GM18511 (cell line): ENCODE results near the gene BTF3L4.
"Not testable (repeated sequence)": the region's sequence is repeated elsewhere in the genome, so short reads cannot be mapped to it uniquely, and the experiment has no call there.

ENCODE experiments used
- ATAC-seq: cut with Tn5 transposase; IDR thresholded peaks from one replicate; pipeline ENCODE4 v1.9.1; 2021; ENCODE audit warnings: mild to moderate bottlenecking, moderate library complexity; ENCODE audit not compliant: unreplicated experiment

The BTF3L4 gene

GRCh38 chr1:52055066-52055865 lies 829 bp upstream of the BTF3L4 start, which contains the start of gene TXNDC12:
Gene TXNDC12 (minus strand): TSS chr1:52055191. CDS start chr1:52055096, 95 bp downstream.
- ATAC-seq = peak; percentile 56

DNA sequence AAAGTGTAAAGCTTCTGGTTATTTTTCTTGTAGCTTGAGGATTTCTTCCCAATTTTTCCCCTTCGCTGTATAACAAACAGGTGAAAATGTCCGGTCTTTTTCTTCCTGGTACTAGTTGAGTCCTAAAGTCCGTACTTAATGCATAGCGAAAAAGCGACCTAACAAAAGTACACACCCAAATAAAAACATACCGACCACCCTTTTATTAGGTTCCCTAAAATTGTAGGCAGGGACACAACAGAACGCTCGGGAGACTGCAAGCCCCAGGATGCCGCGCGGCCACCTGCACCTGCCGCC lies 281 bp upstream of the BTF3L4 start:
- no peak for ATAC-seq

- ATAC-seq = no peak
These were observed 789 bp downstream of the BTF3L4 start for GRCh38 chr1:52056937-52057231.

- no peak for ATAC-seq
These were observed 1.2 kb downstream of the BTF3L4 start for GRCh38 chr1:52057255-52057654.

GRCh38 chr1:52057876-52058415 lies 1.9 kb downstream of the BTF3L4 start:
- no peak for ATAC-seq

DNA sequence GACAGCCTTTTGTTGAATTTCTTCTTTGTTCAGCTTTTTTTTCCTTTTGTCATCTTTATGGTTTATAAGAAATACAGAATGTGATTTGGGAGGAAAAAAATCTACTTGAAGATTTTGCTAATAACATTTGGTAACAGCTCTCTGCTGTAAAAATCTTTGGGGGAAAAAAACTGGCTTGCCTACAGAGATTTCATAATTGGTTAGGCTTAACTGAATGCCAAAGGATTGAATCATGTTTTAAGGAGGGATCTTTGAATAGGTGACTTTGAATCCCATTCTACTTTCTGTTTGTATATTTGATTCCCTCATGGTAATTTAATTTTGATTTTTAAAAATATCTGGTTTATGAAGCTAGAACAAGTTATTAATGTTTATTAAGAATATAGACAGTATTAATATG lies 3.2 kb downstream of the BTF3L4 start:
- ATAC-seq = no peak

DNA sequence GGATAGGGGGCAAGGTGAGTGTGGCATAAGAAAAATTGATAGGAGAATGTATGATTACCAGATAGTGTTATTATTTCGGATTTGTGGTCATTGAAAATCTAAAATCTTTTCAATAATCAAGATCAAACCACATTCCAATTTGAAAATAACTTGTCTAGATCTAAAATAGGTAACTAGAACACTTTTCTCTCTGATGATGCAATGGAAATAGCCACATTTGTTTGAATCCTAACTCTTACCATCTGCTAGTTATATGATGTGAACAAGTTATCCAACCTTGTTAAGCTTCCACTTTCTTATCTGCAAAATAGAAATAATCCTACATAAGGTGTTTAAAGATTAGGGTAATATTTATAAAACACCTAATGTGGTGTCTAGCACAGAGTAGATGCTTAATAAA lies 3.8 kb downstream of the BTF3L4 start:
- ATAC-seq = no peak

GRCh38 chr1:52060822-52061221 lies 4.7 kb downstream of the BTF3L4 start:
- no peak for ATAC-seq

DNA sequence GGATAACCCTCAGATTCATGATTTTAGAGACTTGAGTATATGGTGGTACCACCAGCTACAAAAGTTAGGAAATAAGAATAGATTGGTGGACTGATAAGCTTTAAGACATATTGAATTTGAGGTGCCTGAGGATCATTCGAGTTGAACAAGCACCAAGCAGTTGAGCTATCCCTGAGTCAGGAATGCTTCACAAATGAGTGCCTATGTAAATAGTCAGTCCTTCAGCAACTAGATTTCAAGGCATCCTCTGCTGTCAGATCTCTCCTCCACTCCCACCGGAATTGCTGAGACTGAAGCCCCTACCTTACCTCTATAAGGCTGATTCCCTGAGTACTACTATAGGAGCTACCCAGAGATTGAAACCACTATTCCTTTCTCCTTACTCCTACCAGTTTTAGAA lies 7.1 kb downstream of the BTF3L4 start:
- no peak for ATAC-seq

- ATAC-seq = no peak
These were observed 14.6 kb downstream of the BTF3L4 start for GRCh38 chr1:52070704-52071103.

DNA sequence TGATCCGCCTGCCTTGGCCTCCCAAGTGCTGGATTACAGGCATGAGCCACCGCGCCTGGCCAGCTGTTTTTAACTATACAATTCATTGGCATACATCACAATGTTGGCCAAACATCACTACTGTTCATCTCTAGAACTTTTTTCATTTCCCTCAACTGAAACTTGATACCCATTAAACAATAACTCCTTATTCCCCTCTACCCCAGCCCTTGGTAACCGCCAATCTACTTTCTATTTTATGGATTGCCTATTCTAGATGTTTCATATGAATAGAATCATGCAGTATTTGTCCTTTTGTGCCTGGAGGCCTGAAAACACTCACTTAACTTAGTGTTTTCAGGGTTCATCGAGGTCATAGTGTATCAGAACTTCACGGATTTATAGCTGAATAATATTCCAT lies 16.2 kb downstream of the BTF3L4 start:
- no peak for ATAC-seq

DNA sequence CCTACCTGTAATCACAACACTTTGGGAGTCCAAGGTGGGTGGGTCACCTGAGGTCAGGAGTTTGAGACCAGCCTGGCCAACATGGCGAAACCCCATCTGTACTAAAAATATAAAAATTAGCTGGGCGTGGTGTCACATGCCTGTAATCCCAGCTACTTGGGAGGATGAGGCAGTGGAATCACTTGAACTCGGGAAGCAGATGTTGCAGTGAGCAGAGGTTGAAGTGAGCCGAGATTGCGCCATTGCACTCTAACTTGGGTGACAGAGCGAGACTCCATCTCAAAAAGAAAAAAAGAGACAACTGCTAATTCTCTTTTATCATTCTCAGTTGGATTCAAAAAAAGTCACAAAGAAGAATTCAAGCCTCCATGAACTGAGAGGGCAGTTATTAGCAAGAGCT lies 21.2 kb downstream of the BTF3L4 start:
- not testable (repeated sequence) for ATAC-seq

DNA sequence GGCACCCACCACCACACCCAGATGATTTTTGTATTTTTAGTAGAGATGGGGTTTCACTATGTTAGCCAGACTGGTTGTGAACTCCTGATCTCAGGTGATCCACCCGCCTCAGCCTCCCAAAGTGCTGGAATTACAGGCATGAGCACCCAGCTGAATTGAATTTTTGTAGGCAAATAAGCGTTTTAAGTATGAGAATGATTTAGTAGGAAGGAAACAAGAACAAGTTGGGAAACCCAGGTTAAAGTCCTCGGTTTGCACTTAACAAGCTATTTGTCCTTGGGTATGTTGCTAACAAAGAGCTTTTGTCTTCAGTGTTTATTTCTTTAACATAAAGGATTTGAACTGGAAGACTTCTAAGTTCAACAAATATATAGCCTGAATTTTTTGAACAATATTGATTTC lies 23.9 kb downstream of the BTF3L4 start:
- ATAC-seq = no peak

- ATAC-seq = not testable (repeated sequence)
These were observed 31.8 kb downstream of the BTF3L4 start for GRCh38 chr1:52087892-52088291.

DNA sequence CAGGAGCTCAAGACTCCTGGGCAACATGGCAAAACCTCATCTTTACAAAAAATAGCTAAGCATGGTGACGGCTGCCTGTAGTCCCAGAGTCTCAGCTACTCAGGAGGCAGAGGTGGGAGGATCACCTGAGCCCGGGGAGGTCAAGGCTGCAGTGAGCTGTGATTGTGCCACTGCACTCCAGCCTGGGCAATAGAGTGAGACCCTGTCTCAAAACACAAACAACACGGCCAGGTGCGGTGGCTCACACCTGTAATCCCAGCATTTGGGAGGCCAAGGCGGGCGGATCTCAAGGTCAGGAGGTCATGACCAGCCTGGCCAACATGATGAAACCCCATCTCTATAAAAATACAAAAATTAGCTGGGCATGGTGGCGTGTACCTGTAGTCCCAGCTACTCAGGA lies 38.2 kb downstream of the BTF3L4 start:
- ATAC-seq = not testable (repeated sequence)

DNA sequence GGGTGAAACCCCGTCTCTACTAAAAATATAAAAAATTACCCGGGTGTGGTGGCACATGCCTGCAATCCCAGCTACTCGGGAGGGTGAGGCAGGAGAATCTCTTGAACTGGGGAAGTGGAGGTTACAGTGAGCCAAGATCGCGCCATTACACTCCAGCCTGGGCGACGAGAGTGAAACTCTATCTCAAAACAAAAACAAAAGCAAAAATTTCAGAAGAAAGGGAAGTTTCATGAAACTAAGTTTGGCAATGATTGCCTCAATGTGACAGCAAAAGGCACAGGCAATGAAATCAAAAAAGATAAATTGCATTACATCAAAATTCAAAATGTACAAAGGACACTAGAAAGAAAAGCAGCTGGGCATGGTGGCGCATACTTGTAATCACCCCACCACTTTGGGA lies 40.1 kb downstream of the BTF3L4 start:
- no peak for ATAC-seq

- no peak for ATAC-seq
These were observed 42.2 kb downstream of the BTF3L4 start for GRCh38 chr1:52098139-52098871.

DNA sequence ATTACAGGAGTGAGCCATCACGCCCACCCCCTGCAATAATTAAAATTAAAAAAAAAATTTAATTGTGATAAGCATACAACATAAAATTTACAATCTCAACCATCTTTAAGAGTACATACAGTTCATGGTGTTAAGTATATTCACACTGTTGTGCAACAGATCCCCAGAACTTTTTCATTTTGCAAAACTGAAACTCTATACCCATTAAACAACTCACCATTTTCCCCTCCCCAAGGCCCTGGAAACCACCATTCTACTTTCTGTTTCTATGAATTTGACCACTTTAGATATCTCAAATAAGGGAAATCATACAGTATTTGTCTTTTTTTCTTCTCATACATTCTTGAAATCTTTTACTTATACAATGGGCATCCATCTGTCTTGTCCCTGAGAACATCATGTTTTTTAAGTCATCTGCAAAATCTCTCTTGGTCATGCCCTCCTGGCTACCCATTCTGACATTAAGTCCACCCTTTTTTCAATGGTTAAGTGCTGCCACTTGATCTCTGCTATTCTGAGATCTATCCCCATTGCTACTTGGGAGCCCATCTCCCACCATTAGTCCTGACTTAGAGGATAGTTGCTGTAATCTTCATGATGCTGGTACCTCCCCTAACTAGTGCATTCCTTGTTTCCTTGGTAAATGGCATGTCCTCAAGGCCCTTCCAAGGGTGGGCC lies 46.4 kb downstream of the BTF3L4 start:
- peak; percentile 75 for ATAC-seq

DNA sequence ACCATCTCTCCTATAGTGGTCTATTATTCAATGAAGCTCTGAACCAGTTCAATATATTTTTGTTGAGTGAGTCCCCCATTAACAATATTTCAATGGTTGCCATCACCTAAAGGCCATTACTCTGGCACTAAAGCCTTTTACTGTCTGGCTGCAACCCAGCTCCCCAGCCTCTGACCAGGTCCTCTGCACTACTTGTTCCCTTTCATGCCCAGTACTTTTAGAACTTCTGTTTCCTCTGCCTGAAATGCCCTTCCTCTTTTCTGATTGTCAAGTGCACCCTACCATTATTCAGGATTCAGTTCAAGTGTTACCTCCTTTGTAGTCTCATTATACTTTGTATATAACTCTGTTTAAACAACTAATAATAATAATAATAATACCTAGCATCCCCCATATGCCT lies 55.4 kb downstream of the BTF3L4 start:
- no peak for ATAC-seq

DNA sequence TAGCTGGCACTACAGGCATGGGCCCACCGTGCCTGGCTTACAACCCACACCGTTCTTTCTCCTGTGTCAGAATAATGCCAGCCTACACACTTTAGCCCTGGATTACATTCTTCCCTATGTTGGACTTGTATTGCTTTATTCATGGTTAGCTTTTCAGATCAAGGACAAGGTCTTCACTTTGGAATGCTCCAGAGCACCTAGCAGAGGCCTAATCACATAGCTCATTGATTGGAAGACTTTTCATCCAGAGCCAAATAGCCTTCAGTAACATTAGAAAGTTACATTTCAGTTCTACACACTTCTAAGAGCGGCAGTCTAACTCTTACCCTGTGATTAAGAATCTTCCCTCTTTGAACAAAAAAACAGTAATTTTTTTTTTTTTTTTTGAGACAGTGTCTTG lies 56.4 kb downstream of the BTF3L4 start:
- no peak for ATAC-seq

DNA sequence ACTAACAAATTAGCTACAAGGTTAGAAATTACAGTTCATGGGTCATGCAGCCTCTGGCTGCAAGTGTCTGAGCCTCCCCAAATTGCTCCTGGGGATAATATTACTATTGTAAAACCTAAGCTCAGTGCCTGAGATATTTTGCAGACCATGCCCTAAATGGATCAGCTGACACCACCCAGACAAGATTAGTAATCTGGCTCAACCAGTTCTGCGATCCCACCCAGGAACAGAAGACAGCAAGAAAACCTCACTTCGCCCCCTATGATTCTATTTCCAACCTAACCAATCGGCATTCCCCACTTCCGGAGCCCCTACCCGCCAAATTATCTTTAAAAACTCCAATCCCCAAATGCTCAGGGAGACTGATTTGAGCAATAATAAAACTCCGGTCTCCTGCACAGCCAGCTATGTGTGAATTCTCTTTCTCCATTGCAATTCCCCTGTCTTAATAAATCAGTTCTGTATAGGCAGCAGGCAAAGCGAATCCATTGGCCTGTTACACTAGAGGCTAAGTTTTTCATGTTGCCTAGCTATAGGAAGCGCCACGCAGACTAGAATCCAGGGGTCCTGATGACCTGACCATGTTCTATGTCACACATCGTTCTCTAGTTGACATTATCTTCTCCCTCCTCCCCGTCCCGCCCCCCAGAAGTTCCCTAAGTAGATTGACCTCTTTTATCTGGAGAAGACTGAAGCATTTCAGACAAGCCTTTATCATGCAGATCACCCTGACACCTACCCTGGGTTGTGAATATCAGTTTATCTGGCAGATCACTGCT lies 63.4 kb downstream of the BTF3L4 start:
- no peak for ATAC-seq
